ENCODE results near the gene TNFSF13B.
"Not testable (repeated sequence)": the region's sequence is repeated elsewhere in the genome, so short reads cannot be mapped to it uniquely, and the experiment has no call there.

TNFSF13B gene

DNA sequence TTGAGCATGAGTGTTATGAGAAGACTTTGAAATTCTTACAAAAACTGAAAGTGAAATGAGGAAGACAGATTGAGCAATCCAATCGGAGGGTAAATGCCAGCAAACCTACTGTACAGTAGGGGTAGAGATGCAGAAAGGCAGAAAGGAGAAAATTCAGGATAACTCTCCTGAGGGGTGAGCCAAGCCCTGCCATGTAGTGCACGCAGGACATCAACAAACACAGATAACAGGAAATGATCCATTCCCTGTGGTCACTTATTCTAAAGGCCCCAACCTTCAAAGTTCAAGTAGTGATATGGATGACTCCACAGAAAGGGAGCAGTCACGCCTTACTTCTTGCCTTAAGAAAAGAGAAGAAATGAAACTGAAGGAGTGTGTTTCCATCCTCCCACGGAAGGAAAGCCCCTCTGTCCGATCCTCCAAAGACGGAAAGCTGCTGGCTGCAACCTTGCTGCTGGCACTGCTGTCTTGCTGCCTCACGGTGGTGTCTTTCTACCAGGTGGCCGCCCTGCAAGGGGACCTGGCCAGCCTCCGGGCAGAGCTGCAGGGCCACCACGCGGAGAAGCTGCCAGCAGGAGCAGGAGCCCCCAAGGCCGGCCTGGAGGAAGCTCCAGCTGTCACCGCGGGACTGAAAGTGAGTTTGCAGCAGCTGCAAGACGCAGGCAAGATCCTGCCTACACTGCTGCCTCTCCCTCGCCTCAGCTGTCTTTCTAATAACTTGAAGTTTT, at the start of gene TNFSF13B:
TSS of gene TNFSF13B (plus strand) at position 118 of the 728 bp plus-strand sequence. CDS start at position 296, 178 bp downstream.
- DNase-seq (ENCODE audit: low spot score): peak; percentile 40

- DNase-seq (ENCODE audit: low spot score): peak; percentile 61
Observed at GRCh38 chr13:108220041-108220440, 49.5 kb upstream of the TNFSF13B start.

DNA sequence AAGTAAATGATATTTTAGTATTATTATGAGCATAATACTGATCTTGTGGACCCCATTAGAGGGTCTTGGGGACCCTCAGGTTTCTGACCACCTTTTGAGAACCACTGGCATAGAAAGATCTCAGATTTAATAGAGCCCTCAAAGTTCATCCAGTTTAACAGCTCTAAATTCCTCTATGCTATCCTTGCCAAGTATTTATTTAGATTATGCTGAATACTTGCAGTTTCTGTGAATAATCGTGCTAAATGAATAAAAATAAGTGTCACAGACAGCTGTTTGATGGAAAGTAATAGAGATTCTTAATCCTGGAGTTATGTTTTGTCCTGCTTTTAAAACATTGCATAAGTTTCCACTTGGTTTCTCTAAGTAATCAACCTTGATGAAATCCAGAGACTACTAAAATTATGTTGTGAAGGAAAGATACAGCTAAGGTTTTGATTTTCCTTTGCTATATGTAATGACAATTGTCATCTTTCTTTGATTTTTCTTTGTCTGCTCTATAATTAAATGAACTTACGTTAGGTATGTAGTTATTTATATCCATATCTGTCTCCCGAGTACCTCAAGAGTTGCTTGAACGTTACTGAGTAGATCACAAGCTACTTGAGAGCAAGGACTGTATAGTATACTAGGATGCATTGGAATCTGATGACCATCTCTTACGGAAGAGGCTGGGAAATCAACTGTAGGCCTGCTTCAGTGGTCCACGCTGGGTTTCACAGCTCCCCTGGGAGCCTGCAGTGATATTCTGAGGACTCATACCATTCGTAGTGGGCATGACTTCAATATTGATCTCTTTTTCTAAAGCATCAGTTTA, 45.6 kb upstream of the TNFSF13B start:
- no peak for DNase-seq (ENCODE audit: low spot score)

- no peak for DNase-seq (ENCODE audit: low spot score)
Observed at GRCh38 chr13:108225440-108225839, 44.1 kb upstream of the TNFSF13B start.

GRCh38 chr13:108226184-108226583, 43.3 kb upstream of the TNFSF13B start:
- no peak for DNase-seq (ENCODE audit: low spot score)

DNA sequence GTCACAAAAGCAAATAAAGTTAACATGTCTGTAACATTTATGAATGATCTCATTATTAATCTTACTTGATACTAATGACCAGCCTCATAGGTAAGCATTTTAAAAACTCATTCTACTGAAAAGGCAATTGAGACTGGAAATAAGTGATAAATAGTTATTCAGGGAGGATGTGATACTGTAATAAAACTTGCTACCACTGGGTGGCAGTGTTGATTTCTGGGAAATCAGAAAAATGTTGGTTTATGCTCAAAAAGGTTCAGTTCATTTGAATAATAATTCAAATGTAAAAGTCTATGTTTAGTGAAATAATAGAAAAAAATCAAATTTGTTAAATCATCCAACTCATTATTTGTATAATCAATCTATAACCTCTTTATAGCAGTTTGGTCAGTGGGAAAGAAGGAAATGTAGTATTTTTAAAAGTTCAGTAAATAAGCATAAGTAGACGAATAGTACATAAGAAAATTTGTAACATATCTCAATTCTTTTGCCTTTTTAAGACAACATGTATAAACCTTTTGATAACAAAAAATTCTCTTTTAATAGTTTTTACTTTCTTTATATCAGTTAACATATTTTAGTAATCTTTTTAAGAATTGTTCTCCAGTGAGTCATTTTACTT, 41.8 kb upstream of the TNFSF13B start:
- DNase-seq (ENCODE audit: low spot score): peak; percentile 39

DNA sequence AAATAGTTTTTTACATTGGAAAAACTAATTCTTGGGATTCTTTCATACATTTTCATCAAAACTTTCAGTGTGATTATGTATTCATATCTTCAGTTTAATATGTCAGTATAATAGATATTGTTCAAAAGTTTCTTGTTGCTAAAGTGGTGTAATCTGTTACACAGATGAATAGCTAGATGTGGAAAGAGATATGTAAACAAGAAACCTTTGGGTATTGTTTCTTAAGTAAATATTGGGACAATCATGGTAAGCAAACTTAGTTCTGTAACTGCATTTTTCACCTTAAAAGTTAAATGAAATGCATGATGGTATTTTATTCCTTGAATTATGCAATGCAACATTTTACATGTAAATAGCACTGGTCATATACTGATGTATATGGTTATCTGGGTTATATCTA, 39.1 kb upstream of the TNFSF13B start:
- DNase-seq (ENCODE audit: low spot score): no peak

DNA sequence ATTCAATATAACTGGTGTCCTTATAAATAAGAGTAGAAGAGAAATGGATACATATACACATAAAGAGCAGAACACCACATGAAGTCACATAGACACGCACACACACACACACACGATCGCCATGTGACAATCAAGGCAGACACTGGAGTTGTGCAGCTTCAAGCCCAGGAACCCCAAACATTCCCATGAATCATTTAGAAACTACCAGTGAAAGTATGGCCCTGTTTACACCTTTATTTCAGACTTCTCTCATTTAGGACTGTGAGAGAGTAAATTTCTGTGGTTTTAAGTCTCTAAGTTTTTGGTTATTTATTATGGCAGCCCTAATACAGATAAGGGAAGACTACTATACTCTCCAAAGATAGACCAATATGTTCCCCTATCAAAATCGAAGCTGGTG, 20.4 kb upstream of the TNFSF13B start:
- DNase-seq (ENCODE audit: low spot score): no peak

- no peak for DNase-seq (ENCODE audit: low spot score)
Observed at GRCh38 chr13:108257248-108257647, 12.3 kb upstream of the TNFSF13B start.

DNA sequence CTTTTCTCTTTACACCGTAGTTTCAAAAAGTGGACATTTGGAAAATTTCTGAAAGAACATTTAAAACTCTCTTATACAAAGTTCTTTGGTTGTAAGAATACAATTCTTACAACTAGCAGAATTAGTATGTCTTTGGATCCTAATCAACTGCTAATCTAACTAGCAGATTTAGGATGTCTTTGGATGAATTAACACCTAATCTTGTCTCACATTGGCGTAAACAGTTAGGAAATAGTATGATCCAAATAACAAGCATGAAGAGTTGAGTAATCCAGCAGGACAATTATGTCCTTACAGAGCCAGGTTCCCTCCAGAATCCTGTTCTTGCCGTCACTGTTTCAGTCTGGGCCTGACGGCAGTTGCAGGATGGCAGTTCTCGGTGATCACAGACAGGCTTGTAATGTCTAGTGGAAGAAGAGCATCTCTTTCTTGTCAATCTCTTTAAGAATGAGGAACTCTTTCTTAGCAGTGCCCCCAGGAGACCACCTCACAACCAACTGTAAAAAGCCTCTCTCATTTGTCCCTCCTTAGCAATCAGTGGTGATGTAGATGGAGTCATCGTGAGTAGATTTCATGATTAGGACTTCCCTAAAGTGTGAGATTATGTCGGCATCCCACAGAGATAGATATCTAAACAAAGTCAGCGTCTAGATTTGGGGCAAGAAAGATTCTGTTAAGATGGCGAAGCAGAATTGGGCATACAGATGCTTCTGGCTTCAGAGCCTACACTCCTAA, 5.7 kb upstream of the TNFSF13B start:
- DNase-seq (ENCODE audit: low spot score): no peak

GRCh38 chr13:108266321-108266990, 3.1 kb upstream of the TNFSF13B start:
- no peak for DNase-seq (ENCODE audit: low spot score)

- no peak for DNase-seq (ENCODE audit: low spot score)
Observed at GRCh38 chr13:108267347-108267746, 2.2 kb upstream of the TNFSF13B start.

DNA sequence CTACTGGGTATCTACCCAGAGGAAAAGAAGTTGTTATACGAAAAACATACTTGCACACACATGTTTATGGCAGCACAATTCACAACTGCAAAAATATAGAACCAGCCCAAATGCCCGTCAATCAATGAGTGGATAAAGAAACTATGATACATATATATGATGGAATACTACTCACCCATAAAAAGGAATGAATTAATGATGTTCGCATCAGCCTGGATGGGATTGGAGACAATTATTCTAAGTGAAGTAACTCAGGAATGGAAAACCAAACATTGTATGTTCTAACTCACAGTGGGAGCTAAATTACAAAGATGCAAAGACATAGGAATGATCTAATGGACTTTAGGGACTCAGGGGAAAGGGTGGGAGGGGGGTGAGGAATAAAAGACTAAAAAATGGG, 1.7 kb upstream of the TNFSF13B start:
- DNase-seq (ENCODE audit: low spot score): not testable (repeated sequence)

- no peak for DNase-seq (ENCODE audit: low spot score)
Observed at GRCh38 chr13:108268466-108269112, 929 bp upstream of the TNFSF13B start.

GRCh38 chr13:108270442-108270841, 924 bp downstream of the TNFSF13B start:
- no peak for DNase-seq (ENCODE audit: low spot score)

GRCh38 chr13:108272333-108272732, 2.8 kb downstream of the TNFSF13B start:
- peak; percentile 7 for DNase-seq (ENCODE audit: low spot score)

GRCh38 chr13:108273429-108274118, 4.1 kb downstream of the TNFSF13B start:
- DNase-seq (ENCODE audit: low spot score): no peak

- DNase-seq (ENCODE audit: low spot score): no peak
Observed at GRCh38 chr13:108274718-108275117, 5.2 kb downstream of the TNFSF13B start.

DNA sequence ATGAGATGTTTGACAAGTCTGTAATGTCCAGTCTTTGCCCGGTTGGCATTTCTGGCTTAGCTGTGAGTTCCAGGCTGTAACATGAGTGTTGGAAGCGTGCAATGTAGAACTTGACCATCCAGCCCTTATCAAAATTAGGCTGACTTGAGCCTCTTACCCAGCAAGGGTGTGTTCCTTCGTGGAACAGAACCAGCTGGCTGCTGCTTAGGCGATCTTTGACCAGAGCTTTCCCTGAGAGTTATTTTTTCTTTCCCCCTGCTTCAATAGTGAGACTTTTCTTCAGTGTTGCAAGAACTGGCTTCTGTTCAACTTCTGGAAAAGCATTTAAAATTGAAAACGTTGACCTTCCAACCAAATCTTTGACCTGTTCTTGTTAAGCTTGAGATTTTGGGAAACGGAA, 6.5 kb downstream of the TNFSF13B start:
- DNase-seq (ENCODE audit: low spot score): no peak

DNA sequence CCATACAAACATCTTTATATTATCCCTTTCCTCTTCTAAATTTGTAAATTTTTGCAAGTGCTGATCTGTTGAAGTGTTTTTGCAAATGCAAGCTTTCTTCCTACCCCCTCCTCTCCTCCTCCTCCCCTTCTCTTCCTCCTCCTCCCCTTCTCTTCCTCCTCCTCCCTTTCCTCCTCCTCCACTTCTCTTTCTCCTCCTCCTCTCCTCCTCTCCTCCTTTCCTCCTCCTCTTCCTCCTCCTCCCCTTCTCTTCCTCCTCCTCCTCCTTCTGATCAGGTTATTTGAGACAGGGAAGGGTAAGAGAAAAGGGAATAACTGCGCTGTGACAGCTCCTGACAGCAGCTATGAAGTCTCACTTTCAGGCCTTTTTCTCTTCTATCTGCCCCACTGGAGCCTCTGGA, 8.9 kb downstream of the TNFSF13B start:
- DNase-seq (ENCODE audit: low spot score): no peak

DNA sequence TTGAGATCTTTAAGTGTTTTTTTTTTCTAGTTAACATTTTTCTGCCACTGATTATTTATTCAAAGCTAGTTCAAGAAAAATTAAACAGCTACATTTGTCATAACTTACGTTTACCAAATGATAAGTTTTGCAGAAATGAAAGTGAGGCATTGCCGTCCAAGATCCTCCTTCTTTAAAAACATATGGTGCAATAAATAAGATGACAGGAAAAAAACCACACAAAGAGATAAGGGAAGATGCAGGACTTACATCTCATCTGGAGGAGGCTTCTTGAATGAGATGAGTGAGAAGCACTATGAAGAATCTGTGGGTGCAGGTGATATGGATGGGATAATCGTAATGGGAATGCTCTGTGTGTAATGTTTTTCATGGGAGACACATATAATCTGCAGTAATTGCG, 12.4 kb downstream of the TNFSF13B start:
- no peak for DNase-seq (ENCODE audit: low spot score)

Data from kidney tubule cell (primary cell).